Muscle layer of colon (tissue), 2 donors: ENCODE measurements around the gene PAK2.

Experiments used
- H3K27ac ChIP-seq: one replicate; pipeline ENCODE4 v1.7.0; 2013; ENCODE audit warnings: low read depth, mild to moderate bottlenecking, low read length, moderate library complexity
- H3K27me3 ChIP-seq, 2 donors: one replicate each; pipeline ENCODE4 v1.7.0; 2013; ENCODE audit warnings: low read length in 2 of 2, mild to moderate bottlenecking in 2 of 2; ENCODE audit not compliant: insufficient read depth in 2 of 2, control insufficient read depth in 1 of 2
- H3K36me3 ChIP-seq: one replicate; pipeline ENCODE4 v1.7.0; 2013; ENCODE audit warnings: mild to moderate bottlenecking, low read length; ENCODE audit not compliant: insufficient read depth
- H3K4me1 ChIP-seq: one replicate; pipeline ENCODE4 v1.7.0; 2013; ENCODE audit warnings: mild to moderate bottlenecking, low read length; ENCODE audit not compliant: insufficient read depth
- H3K4me3 ChIP-seq, 2 donors: one replicate each; pipeline ENCODE4 v1.7.0; 2013; ENCODE audit warnings: low read length in 2 of 2, low read depth in 1 of 2, mild to moderate bottlenecking in 1 of 2, moderate library complexity in 1 of 2
- H3K9ac ChIP-seq: one replicate; pipeline ENCODE4 v1.7.0; 2013; ENCODE audit warnings: low read length
- H3K9me3 ChIP-seq: one replicate; pipeline ENCODE4 v1.7.0; 2013; ENCODE audit warnings: mild to moderate bottlenecking, low read length
- donor health status: abdominal sarcoma.
- donor health status: Adenocarcinoma of cecum.

PAK2 gene

GRCh38 chr3:196792771-196793170, 53.1 kb downstream of the PAK2 start:
- H3K4me3 ChIP-seq, result no peak overlapping the region
- H3K4me1 ChIP-seq, result no peaks in the 10 kb centered on the region
- no peak overlapping the region for H3K9ac ChIP-seq
- H3K27ac ChIP-seq, result no peak overlapping the region
- H3K27me3 ChIP-seq, result no peaks in the 10 kb centered on the region
- no peaks in the 10 kb centered on the region for H3K36me3 ChIP-seq
- H3K9me3 ChIP-seq, result no peaks in the 10 kb centered on the region

GRCh38 chr3:196793246-196793645, 53.6 kb downstream of the PAK2 start:
- no peaks in the 10 kb centered on the region for H3K36me3 ChIP-seq
- no peak overlapping the region for H3K27ac ChIP-seq
- no peaks in the 10 kb centered on the region for H3K9me3 ChIP-seq
- H3K4me1 ChIP-seq, result no peaks in the 10 kb centered on the region
- H3K9ac ChIP-seq, result no peak overlapping the region
- no peak overlapping the region for H3K4me3 ChIP-seq
- H3K27me3 ChIP-seq, result no peaks in the 10 kb centered on the region

GRCh38 chr3:196794467-196794866, 54.8 kb downstream of the PAK2 start:
- no peaks in the 10 kb centered on the region for H3K27me3 ChIP-seq
- H3K9ac ChIP-seq, result no peak overlapping the region
- no peaks in the 10 kb centered on the region for H3K9me3 ChIP-seq
- no peak overlapping the region for H3K4me3 ChIP-seq
- no peaks in the 10 kb centered on the region for H3K36me3 ChIP-seq
- no peak overlapping the region for H3K27ac ChIP-seq
- no peaks in the 10 kb centered on the region for H3K4me1 ChIP-seq

- H3K9ac ChIP-seq, result no peak overlapping the region
- H3K4me3 ChIP-seq, result no peak overlapping the region
- no peaks in the 10 kb centered on the region for H3K27me3 ChIP-seq
- no peaks in the 10 kb centered on the region for H3K4me1 ChIP-seq
- H3K36me3 ChIP-seq, result no peaks in the 10 kb centered on the region
- H3K27ac ChIP-seq, result no peak overlapping the region
- no peaks in the 10 kb centered on the region for H3K9me3 ChIP-seq
These were observed 56.7 kb downstream of the PAK2 start for GRCh38 chr3:196796317-196796716.

- no peak overlapping the region for H3K4me3 ChIP-seq
- H3K27me3 ChIP-seq, result no peaks in the 10 kb centered on the region
- no peak overlapping the region for H3K27ac ChIP-seq
- no peaks in the 10 kb centered on the region for H3K4me1 ChIP-seq
- H3K36me3 ChIP-seq, result peaks cover 14% of the 10 kb centered on the region
- H3K9ac ChIP-seq, result no peak overlapping the region
- H3K9me3 ChIP-seq, result no peaks in the 10 kb centered on the region
These were observed 61.2 kb downstream of the PAK2 start for GRCh38 chr3:196800742-196801434.

GRCh38 chr3:196803891-196804468, 64.3 kb downstream of the PAK2 start:
- Histone ChIP-seq H3K4me1 (no peaks in the 10 kb centered on the region), H3K4me3 (no peak overlapping the region), H3K27ac (no peak overlapping the region), H3K36me3 (peaks cover 24% of the 10 kb centered on the region), H3K9me3 (no peaks in the 10 kb centered on the region), H3K27me3 (no peaks in the 10 kb centered on the region), H3K9ac (no peak overlapping the region)

- Histone ChIP-seq H3K36me3 (peaks cover 24% of the 10 kb centered on the region), H3K4me3 (no peak overlapping the region)
These were observed 65.1 kb downstream of the PAK2 start for GRCh38 chr3:196804773-196805172.

GRCh38 chr3:196810963-196811581, 71.4 kb downstream of the PAK2 start:
- Histone ChIP-seq H3K9ac (no peak overlapping the region), H3K4me1 (no peaks in the 10 kb centered on the region), H3K9me3 (no peaks in the 10 kb centered on the region), H3K36me3 (peaks cover 29% of the 10 kb centered on the region), H3K27ac (no peak overlapping the region), H3K4me3 (no peak overlapping the region), H3K27me3 (no peaks in the 10 kb centered on the region)

More at GRCh38 chr3:196804773-196805172, 65.1 kb downstream of the PAK2 start:
- H3K4me1 ChIP-seq, result no peaks in the 10 kb centered on the region
- H3K27ac ChIP-seq, result no peak overlapping the region
- no peaks in the 10 kb centered on the region for H3K9me3 ChIP-seq
- no peak overlapping the region for H3K9ac ChIP-seq
- no peaks in the 10 kb centered on the region for H3K27me3 ChIP-seq

- no peak overlapping the region for H3K9ac ChIP-seq
- H3K36me3 ChIP-seq, result peaks cover 20% of the 10 kb centered on the region
- H3K27ac ChIP-seq, result no peak overlapping the region
- H3K4me3 ChIP-seq, result no peak overlapping the region
- no peaks in the 10 kb centered on the region for H3K4me1 ChIP-seq
- no peaks in the 10 kb centered on the region for H3K9me3 ChIP-seq
- H3K27me3 ChIP-seq, result no peaks in the 10 kb centered on the region
These were observed 73.2 kb downstream of the PAK2 start for GRCh38 chr3:196812853-196813252.

- Histone ChIP-seq H3K36me3 (peaks cover 26% of the 10 kb centered on the region), H3K4me3 (no peak overlapping the region), H3K9ac (no peak overlapping the region), H3K4me1 (no peaks in the 10 kb centered on the region), H3K27ac (no peak overlapping the region), H3K27me3 (no peaks in the 10 kb centered on the region), H3K9me3 (no peaks in the 10 kb centered on the region)
These were observed 74.2 kb downstream of the PAK2 start for GRCh38 chr3:196813903-196814302.

GRCh38 chr3:196821806-196822355, 82.2 kb downstream of the PAK2 start:
- no peaks in the 10 kb centered on the region for H3K9me3 ChIP-seq
- peaks cover 56% of the 10 kb centered on the region for H3K36me3 ChIP-seq
- no peaks in the 10 kb centered on the region for H3K27me3 ChIP-seq
- no peak overlapping the region for H3K27ac ChIP-seq
- H3K4me3 ChIP-seq, result no peak overlapping the region
- no peaks in the 10 kb centered on the region for H3K4me1 ChIP-seq
- H3K9ac ChIP-seq, result no peak overlapping the region
